ENCODE measurements around the gene INAFM1.
A peak's percentile ranks its signal among the peaks of the same experiment; 100 is the strongest.

DNA sequence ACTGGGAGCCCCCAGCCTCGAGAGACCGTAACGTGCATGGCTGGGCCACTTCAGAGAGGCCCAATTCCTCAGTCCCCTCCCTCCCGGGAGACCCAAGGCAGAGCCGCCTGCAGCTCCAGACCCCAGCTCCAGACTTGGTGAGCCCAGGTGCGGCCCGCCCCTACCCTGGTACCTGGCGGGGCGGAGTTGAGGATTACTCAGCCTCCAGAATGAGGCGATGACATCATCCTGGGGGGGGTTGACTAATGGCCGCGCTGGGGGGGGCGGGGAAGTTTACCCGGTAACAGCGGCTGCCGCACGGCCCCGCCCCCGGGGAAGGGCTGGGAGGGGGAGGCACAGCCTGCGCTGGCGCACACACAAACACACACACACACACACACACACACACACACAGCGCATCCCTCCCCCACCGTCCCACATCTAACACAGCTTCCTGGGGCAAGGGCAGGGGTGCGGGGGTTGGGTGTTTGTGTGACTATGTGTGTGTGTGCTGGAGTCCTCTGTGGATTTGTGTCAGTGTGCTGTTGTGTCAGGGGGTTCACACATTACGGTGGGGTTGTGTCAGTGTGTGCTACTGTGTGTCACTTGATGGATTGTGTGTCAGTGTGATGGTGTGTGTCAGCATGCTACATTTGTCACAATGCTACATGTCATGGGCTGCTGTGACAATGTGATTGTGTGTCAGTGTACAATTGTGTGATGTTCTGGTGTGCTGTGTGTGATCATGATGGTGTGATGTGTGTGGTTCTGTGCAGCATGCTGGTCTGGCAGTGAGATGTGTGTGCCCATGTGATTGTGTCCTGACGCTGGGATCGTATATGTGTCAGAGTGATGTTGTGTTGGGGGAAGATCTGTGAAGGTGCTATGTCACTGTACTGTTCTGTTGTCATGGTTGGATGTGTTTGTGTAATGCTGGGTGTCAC, 33.4 kb upstream of the INAFM1 start:
- TF ChIP-seq CREB1 (IDR thresholded peaks at IDR 0.05; ENCODE audit: low read depth) (no peak), ZBTB7A (IDR thresholded peaks at IDR 0.05; ENCODE audit: low read depth) (no peak), EP300 (IDR thresholded peaks at IDR 0.05; ENCODE audit: borderline replicate concordance) (peak; percentile 56; the same call in 1 of the 2 replicates)

Data from Ishikawa (cell line).